HG03196 (cell line): ENCODE data around the gene PDE1A.

ENCODE experiments used
- ATAC-seq: cut with Tn5 transposase; IDR thresholded peaks from one replicate; pipeline ENCODE4 v1.9.1; 2021; ENCODE audit not compliant: unreplicated experiment

PDE1A gene

DNA sequence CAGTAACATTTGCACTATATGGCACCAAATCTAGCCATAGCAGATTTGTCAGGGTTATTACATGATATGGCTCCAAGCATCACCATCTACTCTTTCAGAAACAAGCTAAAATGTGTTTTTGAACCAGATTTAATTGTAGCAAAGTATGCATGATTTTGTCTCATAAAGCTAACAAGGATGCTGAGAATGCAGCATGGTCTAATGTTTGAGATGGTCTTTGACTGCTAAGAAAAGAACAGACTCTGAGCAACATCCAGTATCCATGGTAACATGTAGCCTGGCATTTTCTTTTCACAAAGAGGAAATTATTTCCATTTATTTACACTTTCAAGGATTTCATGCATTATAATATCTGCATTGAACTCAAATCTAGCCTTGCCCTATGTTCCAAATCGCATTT is 206.5 kb downstream of the PDE1A start:
- no peak for ATAC-seq

DNA sequence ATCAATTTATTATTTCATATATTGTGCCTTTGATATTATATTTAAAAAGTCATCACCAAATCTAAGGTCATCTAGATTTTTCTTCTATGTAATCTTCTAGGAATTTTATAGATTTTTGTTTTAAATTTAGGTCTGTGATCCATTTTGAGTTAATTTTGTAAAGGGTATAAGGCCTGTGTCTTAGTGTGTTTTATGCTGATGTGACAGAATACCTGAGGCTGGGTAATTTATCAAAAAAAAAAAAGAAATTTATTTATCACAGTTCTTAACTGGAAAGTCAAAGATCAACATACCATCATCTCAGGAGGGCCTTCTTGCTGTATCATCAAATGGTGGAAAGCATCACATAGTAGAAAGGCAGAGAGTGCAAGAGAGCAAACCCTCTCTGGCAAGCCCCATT is 216.2 kb downstream of the PDE1A start:
- no peak for ATAC-seq

DNA sequence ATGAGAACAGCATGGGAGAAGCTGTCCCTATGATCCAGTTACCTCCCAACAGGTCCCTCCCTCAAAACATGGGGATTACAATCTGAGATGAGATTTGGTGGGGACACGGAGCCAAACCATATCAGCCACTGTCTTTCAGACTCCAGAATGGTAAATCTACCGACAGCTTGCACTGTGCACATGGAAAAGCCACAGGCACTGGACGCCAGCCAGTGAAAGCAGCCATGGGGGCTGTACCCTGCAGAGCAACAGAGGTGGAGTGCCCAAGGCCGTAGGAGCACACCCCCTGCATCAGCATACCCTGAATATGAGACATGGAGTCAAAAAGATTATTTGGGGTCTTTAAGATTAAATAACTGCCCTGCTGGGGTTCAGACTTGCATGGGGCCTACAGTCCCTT is 218.4 kb downstream of the PDE1A start:
- ATAC-seq: no peak

DNA sequence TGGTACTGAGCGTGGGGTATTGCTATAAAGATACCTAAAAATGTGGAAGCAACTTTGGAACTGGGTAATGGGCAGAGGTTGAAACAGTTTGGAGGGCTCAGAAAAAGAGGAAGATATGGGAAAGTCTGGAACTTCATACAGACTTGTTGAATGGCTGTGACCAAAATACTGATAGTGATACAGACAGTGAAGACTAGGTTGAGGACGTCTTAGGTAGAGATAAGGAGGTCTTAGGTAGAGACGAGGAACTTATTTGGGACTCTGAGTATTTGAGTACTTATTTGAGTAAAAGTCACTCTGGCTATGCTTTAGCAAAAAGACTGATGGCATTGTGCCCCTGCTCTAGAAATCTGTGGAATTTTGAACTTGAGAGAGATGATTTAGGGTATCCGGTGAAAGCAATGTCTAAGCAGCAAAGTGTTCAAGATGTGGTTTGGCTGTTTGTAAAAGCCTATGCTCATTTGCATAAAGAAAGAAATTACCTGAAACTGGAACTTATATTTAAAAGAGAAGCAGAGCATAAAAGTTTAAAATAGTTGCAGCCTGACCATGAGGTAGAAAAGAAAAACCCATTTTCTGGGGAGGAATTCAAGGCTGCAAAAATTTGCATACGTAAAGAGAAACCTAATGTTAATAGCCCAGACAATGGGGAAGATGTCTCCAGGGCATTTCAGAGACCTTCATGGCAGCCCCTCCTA is 219.6 kb downstream of the PDE1A start:
- ATAC-seq: no peak

DNA sequence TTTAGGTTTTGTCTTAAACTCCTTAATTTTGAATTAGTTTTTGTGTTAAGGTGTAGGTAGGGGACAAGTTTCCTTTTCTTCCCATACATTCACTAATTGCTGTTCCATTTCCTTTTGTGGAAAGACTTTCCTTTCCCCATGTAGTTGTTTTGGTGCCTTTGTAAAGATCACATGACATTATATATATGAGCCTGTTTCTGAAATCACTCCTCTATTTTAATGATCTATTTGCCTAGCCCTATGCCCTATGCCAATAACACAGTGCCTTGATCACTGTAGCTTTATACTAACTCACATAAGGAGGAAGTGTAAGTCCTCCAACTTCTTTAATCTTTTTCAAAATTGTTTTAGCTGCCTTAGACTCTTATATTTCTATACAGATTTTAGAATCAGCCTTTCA is 229.3 kb downstream of the PDE1A start:
- ATAC-seq: no peak

DNA sequence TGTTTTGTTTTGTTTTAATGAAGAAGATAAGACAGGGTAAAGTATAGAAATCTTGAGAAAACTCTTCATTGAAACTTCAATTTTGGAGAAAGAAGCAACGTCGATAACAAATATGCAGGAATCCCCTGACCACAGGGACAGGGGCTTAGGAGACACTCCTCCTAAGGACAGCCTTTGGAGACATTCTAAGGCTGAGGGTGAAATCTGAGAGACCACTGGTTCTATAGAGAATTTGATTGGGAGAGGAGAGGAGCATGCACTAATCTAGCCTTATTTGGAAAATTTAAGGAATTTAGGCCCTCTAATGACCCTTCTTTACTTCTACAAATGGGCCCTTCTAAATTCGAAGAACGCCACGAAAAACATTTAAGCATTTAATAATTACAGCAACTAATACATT is 233.5 kb downstream of the PDE1A start:
- no peak for ATAC-seq

DNA sequence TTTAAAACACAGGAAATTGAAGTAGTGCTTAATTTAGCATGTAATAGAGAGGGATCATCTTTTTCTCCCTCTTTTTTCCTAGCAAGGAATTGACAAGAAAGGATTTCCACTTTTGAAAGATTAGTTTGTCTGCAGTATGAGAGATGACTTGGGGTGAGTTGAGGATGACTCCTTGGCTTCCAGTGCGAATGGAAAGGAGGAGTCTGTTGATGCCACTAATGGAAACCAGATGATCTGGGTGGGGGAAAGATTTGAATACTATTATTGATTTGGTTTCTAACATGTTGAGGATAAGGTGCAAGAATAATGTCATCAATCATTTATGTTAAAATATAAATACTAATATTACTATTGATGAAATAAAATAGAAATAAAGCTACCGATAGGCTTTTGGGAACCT is 235.8 kb downstream of the PDE1A start:
- ATAC-seq: no peak

DNA sequence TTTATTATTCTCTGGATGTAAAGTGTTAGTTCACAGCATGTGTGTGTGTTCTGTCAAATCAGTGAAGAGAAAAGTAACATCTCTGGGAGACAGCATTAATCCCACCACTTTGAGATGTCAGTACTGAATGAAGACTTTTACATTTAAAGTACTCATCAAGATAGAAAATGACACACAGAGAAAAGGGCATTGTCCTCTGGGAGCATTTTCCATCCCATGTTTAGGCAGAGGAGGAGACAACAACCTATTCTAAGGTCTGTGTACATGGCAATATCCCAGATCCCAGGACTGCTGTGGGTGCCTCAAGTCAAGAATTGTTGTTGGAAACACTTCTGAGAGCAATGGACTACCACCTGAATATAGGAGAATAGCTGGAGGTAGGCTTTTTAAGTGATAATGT is 239.7 kb downstream of the PDE1A start:
- ATAC-seq: no peak

DNA sequence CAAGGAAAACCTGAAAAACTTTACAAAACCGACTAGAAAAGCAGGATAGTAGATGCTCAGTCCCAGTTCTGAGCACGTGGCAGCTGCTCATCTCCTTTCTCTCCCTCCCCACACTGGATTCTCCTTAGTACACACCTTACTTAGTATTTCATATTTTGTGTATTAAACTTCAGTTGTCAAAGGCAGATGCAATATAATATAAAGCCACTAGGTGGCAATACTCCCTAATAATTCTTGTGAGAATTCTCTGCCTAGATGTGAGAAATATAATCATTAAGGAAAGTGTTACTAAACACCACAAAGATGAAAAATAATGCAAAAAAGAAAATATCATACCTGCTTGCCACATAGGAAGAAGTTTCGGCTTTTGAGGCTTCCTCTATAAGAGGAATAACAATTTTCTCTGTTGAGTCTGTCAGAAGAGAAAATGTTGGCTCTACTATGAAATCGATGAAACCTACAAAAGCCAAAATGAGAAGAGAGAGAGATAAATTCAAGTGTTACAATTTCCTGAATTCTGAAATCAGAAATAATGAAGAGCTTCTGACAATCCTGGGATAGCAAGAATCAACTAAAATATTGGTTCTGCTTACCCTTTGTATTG is 240.6 kb downstream of the PDE1A start:
- ATAC-seq: no peak

DNA sequence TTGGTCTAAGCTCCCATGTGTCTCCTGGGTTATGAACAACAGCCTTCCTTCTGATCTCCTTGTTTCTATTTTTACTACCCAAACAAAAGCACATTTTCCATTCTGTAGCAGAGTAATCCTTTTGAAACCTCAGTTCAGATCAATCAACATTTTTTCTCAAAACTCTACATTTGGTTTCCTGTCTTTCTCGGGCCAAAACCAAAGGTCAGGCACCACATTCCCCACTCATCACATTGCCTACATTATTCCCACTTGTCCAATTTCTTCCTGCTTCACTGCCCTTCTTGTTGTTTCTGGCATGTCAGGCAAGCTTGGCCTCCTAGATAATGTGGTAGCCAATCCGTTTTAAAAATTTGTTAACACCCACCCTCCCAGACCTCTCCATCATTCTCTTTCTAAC is 244.4 kb downstream of the PDE1A start:
- ATAC-seq: no peak

DNA sequence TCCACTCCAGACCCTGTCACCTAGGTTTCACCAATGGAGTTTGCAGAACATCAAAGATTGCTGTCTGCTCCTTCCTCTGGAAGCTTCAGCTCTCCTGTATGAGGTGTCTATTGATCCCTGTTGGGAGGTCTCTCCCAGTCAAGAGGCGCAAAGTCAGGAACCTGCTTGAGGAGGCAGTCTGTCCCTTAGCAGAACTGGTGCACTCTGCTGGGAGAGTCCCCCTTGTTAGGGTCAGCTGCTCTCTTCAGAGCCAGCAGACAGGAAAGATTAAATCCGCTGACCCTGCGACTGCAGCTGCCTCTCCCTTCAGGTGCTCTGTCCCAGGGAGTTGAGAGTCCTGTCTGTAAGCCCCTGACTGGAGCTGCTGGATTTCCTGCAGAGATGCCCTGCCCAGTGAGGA is 245.5 kb downstream of the PDE1A start:
- no peak for ATAC-seq

DNA sequence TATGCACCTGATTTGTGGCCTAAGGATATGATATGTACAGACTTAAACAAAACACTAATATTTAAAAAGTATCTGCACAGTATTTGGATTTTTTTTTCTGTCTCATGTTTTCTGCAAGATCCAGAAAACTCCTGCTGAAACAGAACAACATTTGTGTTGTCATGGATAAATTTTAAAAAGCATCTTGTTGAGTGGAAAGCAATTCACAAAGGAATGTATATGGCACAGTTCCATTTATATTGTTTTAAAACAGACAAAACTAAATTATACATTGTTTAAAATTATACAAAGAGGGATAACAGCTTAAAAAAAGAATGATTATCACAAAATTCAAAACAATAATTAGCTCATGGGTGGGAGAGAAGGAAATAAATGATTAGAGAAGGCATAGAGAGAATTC is 247.7 kb downstream of the PDE1A start:
- ATAC-seq: no peak

DNA sequence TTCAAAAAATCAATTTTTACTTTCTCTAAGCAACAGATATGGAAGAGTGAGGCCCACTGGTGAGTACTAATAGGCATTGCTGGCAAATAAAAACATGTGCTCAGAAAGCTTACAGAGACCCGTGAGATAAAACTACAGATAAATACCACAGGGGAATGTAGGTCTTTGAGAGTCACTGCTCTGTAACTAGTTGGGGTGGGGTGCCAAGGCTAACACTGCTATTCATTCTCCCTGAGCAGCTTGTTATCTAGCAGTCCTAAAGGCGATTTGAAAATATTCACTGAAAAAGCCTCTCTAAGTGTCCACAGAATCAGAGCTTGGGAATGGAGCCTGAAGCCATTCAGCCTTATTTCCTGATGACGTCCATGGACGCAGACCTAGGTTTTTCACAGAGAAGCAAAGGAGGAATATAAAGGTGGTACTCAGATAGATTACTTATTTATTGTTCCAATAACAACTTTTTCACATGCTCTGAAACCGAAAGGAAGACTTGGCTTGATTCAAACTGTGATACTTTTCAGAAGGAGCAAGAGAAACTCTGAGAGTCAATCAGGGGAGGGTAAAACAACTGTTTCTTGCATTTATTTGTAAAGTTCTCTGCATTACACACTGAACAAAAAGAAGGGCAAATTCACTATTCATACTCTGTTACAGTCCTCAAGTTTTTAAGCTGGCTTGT is 252.8 kb downstream of the PDE1A start:
- no peak for ATAC-seq

DNA sequence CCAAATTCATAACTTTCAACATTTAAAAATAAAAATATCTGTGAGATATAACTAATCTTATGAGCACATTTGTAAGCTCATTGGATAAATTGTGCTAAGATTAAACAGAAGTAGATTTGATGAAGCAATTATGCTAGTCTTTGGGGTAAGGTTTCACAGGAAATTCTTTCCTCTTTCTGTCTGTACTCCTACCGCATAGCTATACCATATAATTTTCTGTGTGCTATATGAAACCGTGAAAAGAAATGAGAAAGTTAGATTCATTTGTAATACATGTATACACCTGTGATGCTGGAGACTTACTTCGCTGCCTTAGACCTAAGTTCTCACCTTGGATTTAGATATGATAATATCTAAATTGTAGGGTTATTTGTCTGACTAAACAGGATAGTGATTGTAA is 256.5 kb downstream of the PDE1A start:
- no peak for ATAC-seq

DNA sequence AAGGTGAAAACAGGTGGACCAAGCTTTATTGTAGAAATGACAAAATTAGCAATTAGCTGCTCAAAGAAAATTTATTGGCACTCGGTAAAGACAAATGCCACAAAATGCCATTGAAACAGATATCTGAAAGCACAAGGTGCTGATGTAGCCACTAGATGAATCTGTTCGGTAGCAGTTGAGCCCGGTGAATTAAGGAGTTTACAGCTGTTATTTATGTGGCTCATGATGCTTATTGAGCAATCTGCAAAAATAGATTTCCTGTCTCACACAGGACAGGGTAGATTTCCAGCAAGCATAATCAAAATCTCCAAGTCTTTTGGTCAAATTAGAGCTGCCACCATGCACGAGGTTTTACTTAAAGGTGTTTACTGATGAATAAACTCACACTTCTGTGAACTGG is 259.0 kb downstream of the PDE1A start:
- no peak for ATAC-seq

DNA sequence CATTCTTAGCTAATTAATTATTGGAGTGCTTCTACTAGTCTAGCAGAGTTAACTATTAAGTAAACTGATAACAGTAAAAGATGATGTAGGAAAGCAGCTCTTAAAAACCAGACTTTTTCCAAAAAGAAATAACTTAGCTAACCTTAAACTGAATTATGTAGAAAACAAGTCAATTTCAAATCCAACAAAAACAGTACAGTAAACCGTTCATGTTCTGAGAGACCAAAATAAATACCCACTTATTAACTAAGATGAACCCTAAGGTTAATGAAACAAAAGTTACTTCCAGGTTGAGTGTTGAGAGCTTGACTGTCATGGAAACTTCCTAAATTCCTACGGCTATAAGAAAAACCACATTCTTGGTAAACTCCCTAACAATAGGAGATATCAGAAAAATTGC is 260.0 kb downstream of the PDE1A start:
- ATAC-seq: no peak

DNA sequence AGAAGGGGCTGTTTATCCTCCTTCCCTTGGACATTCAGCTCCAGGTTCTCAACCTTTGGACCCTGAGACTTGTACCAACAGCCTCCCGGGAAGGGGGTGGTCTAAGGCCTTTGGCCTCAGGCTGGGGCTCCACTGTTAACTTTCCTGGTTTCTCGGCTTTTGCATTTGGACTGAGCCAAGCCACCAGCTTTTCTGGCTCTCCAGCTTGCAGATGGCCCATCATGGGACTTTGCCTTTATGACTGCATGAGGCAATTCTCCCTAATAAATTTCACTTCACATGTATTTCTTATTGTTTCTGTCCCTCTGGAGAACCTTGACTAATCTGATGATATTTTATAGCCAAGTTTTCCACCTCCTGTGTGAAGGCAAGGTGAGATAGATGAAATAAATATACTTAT is 260.4 kb downstream of the PDE1A start:
- no peak for ATAC-seq

DNA sequence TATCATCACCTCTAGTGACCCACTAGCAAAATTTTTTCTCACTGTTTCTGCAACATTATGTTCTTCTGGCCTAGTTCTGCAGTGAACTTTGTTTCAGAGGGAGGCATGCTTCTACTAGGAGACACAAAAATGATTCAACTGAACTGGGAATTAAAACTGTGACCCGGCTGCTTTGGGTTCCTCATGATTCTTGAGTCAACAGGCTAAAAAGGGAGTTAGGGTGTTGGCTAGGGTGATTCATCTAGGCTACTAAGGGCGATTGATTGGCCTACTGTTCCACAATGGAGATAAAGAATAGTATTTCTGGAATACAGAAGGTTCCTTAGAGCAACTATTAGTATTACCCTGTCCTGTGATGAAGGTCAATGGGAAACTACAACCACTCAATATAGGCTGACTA is 261.6 kb downstream of the PDE1A start:
- no peak for ATAC-seq

DNA sequence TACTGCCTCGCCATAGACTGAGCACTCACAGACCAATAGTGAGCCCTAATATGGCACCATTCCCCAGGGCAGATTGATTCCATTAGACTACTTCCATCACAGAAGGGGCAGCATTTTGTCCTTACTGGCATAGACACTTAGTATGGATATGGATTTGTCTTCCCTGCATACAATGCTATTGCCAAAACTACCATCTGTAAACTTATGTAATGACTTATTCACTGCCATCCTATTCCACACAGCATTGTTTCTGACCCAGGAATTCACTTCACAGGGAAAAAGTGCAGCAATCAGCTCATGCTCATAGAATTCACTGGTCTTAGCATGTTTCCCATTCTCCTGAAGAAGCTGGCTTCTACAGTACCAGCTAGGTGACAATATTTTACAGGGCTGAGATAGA is 262.1 kb downstream of the PDE1A start:
- ATAC-seq: no peak

DNA sequence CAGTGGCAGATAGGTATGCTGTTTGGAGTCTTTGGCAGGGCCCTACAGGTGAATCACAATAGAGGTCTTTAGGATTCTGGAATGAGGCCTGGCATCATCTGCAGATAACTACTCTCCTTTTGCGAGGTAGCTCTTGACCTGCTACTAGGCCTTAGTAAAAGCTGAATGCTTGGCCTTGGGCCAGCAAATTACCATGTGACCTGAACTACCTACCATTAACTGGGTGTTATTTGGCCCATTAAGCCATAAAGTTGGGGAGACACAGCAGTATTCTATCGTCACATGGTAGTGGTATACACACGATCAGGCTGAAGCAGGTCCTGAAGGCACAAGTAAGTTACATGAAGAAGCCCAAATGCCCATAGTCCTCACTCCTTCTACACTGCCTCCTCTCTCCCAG is 263.0 kb downstream of the PDE1A start:
- ATAC-seq: no peak

DNA sequence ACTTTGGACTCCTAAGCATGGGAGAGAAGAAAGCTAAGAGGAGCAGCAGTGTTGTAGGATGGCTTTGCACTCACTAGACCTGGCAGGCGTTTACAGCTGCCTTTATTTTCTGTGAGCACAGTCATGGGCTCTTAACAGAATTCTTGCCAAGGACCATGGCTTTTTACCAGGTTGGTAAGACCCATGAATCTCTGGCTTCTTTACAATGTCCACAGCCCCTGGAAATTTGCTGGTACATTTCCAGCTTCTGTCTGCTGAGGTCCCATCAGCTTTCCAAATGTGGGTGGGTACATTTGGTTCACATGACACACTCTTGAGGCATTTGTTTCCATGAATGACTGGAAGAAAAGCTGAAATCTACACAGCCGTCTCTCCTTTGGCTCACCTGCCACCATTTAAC is 278.5 kb downstream of the PDE1A start:
- no peak for ATAC-seq

DNA sequence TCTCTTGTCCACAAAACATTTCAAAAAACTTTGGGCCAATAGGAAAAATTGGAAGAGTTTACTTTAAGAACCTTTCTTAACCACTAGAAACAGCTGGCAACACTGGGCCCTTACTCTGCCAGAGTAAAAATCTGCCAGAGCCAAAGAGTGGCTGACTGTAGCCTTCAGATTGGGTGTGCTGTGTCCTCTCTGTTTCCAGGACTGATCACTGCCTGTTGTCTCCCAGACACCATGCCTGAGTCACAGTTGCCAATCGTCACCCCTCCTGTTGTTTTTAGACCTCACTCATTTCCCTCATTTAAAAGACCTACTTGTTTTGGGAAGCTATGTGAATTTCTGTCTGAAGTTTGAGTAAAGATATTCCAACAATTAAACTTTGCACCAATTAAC is 282.1 kb downstream of the PDE1A start:
- ATAC-seq: no peak
